CD4-positive, alpha-beta memory T cell (primary cell): Measurements from ENCODE around the gene TLX1. TPM values are rescaled to one million over a fixed set of nuclear protein-coding genes. Genes with fewer than 3 reads are reported as not detected.

Experiments
- CTCF ChIA-PET: fragments of 350-600 bp; sonication (Branson Sonifier 250); formaldehyde crosslinking; loops from one replicate; lab custom pipeline; 2021; ENCODE audit warnings: inconsistent platforms; ENCODE audit not compliant: partially characterized antibody; lab: Charles Lee
- POLR2A ChIA-PET: fragments of 350-600 bp; sonication (Branson Sonifier 250); formaldehyde crosslinking; loops from one replicate; lab custom pipeline; 2021; ENCODE audit not compliant: partially characterized antibody; lab: Charles Lee
- DNase-seq, 5 donors: peaks; one replicate each; pipeline versions ENCODE4 v3.0.0 to v3.0.0-alpha.2; 2020 to 2022; ENCODE audit warnings: mixed read lengths in 1 of 5
- H3K27ac ChIP-seq: one replicate; pipeline ENCODE4 v1.7.0; 2013; ENCODE audit warnings: low read depth, low read length
- H3K27me3 ChIP-seq: 2 replicates; pipeline ENCODE4 v1.7.0; 2013; ENCODE audit warnings: mild to moderate bottlenecking, low read length, moderate library complexity; ENCODE audit not compliant: insufficient read depth
- H3K36me3 ChIP-seq: 2 replicates; pipeline ENCODE4 v1.7.0; 2013; ENCODE audit warnings: mild to moderate bottlenecking, low read length, moderate library complexity; ENCODE audit not compliant: insufficient read depth
- H3K4me1 ChIP-seq: 2 replicates; pipeline ENCODE4 v1.7.0; 2013; ENCODE audit warnings: mild to moderate bottlenecking, low read length, moderate library complexity; ENCODE audit not compliant: insufficient read depth
- H3K4me3 ChIP-seq, 2 donors: one replicate each; pipeline ENCODE4 v1.7.0; 2013; ENCODE audit warnings: low read length in 2 of 2, mild to moderate bottlenecking in 1 of 2
- H3K9me3 ChIP-seq, 2 donors: one replicate each; pipeline ENCODE4 v1.7.0; 2013; ENCODE audit warnings: low read length in 2 of 2, control low read depth in 1 of 2; ENCODE audit not compliant: control insufficient read depth in 1 of 2
- H3K27ac Mint-ChIP-seq, 7 donors: one replicate each; pipeline ENCODE4 v1.8.0; 2020 to 2021; ENCODE audit warnings: mixed read lengths in 7 of 7, mild to moderate bottlenecking in 6 of 7, inconsistent platforms in 3 of 7, moderate library complexity in 3 of 7
- H3K27me3 Mint-ChIP-seq, 2 donors: one replicate each; pipeline ENCODE4 v1.8.0; 2020 to 2021; ENCODE audit warnings: mixed read lengths in 2 of 2
- H3K36me3 Mint-ChIP-seq, 2 donors: one replicate each; pipeline ENCODE4 v1.8.0; 2020 to 2021; ENCODE audit warnings: mixed read lengths in 2 of 2, inconsistent platforms in 1 of 2, mild to moderate bottlenecking in 1 of 2
- H3K4me1 Mint-ChIP-seq, 4 donors: one replicate each; pipeline ENCODE4 v1.8.0; 2020 to 2021; ENCODE audit warnings: mixed read lengths in 4 of 4, mild to moderate bottlenecking in 1 of 4
- H3K4me3 Mint-ChIP-seq, 8 donors: one replicate each; pipeline ENCODE4 v1.8.0; 2020 to 2021; ENCODE audit warnings: mixed read lengths in 8 of 8, mild to moderate bottlenecking in 7 of 8, moderate library complexity in 6 of 8, inconsistent platforms in 3 of 8
- H3K9me3 Mint-ChIP-seq, 8 donors: one replicate each; pipeline ENCODE4 v1.8.0; 2020 to 2021; ENCODE audit warnings: mixed read lengths in 8 of 8, mild to moderate bottlenecking in 5 of 8, inconsistent platforms in 3 of 8, moderate library complexity in 1 of 8
- intact Hi-C: fragments of 100-400 bp; cut with micrococcal nuclease; formaldehyde crosslinking; loops from one replicate; pipeline ENCODE4 v1.15.1; 2023
- polyA plus RNA-seq, 2 donors: library from polyadenylated mRNA; unstranded; fragments of 300-500 nt; fragmentation: Illumina TruSeq; gene quantifications; one replicate each; pipeline ENCODE4 v1.2.3, GENCODE V29; 2021
- total RNA-seq, 2 experiments: library from RNA; stranded (reverse); gene quantifications; one replicate each; pipeline ENCODE4 v1.2.3, GENCODE V29; 2021

The TLX1 gene
- total and polyA plus RNA-seq, 4 experiments from 2014 or later: not detected

- no peaks in the 10 kb centered on the region for H3K9me3 ChIP-seq
- POLR2A ChIA-PET: no interaction called here
- no peaks in the 10 kb centered on the region for H3K27me3 ChIP-seq
- Mint-ChIP-seq H3K9me3 (peaks cover 0 to 4% (median 0%) of the 10 kb centered on the region in 8 donors), H3K4me3 (no peak overlapping the region), H3K27me3 (peaks cover 18 to 24% of the 10 kb centered on the region in 2 donors), H3K27ac (no peak overlapping the region), H3K36me3 (no peaks in the 10 kb centered on the region), H3K4me1 (no peaks in the 10 kb centered on the region)
- no peak for DNase-seq
- H3K36me3 ChIP-seq: no peaks in the 10 kb centered on the region
- intact Hi-C loops: no loop called here
- no peaks in the 10 kb centered on the region for H3K4me1 ChIP-seq
- no peak overlapping the region for H3K4me3 ChIP-seq
- CTCF ChIA-PET: interaction anchor here (2.6 kb wide), 1 partner anchor 31 kb away, joined by 10 read pairs; no protein-coding TSS in a partner anchor
- H3K27ac ChIP-seq: no peak overlapping the region
Observed at GRCh38 chr10:101182936-101183335, 51.8 kb downstream of the TLX1 start.

- no peaks in the 10 kb centered on the region for H3K4me1 Mint-ChIP-seq
- H3K27ac ChIP-seq: no peak overlapping the region
- CTCF ChIA-PET: no interaction called here
- no peak overlapping the region for H3K4me3 Mint-ChIP-seq
- H3K9me3 Mint-ChIP-seq: peaks cover 0 to 2% (median 0%) of the 10 kb centered on the region in 8 donors
- no peak for DNase-seq
- no peaks in the 10 kb centered on the region for H3K36me3 Mint-ChIP-seq
- H3K36me3 ChIP-seq: no peaks in the 10 kb centered on the region
- no peak overlapping the region for H3K27ac Mint-ChIP-seq
- no peaks in the 10 kb centered on the region for H3K27me3 ChIP-seq
- no peaks in the 10 kb centered on the region for H3K4me1 ChIP-seq
- intact Hi-C loops: no loop called here
- POLR2A ChIA-PET: no interaction called here
- H3K9me3 ChIP-seq: no peaks in the 10 kb centered on the region
- H3K4me3 ChIP-seq: no peak overlapping the region
- H3K27me3 Mint-ChIP-seq: peaks cover 15 to 24% of the 10 kb centered on the region in 2 donors
Observed at GRCh38 chr10:101183458-101184183, 52.5 kb downstream of the TLX1 start.

Other genes with a start within 250 kb of the TLX1 start
- gene SLF2, start 218.3 kb upstream of the TLX1 start, total RNA-seq: 10 to 100 TPM; 46.3 to 49.3 TPM
- 10 to 100 TPM in 1 of 2 donors, 1 to 10 TPM in 1; 5.9 to 18.3 TPM for gene SLF2, start 218.3 kb upstream of the TLX1 start, polyA plus RNA-seq
- gene SEMA4G, start 161.8 kb upstream of the TLX1 start, total RNA-seq: 1 to 10 TPM; 1.1 to 1.4 TPM
- under 1 TPM in 1 of 2 donors, not detected in 1; 0.26 TPM for gene SEMA4G, start 161.8 kb upstream of the TLX1 start, polyA plus RNA-seq
- 10 to 100 TPM; 65.8 to 71.6 TPM for gene MRPL43, start 143.8 kb upstream of the TLX1 start, total RNA-seq
- gene MRPL43, start 143.8 kb upstream of the TLX1 start, polyA plus RNA-seq: 100 to 1,000 TPM; 110 to 114 TPM
- gene TWNK, start 143.8 kb upstream of the TLX1 start, total RNA-seq: 10 to 100 TPM; 11.5 to 14.3 TPM
- 10 to 100 TPM in 1 of 2 donors, 1 to 10 TPM in 1; 5.0 to 10.3 TPM for gene TWNK, start 143.8 kb upstream of the TLX1 start, polyA plus RNA-seq
- 10 to 100 TPM; 33.4 to 33.9 TPM for gene LZTS2, start 131.5 kb upstream of the TLX1 start, total RNA-seq
- gene LZTS2, start 131.5 kb upstream of the TLX1 start, polyA plus RNA-seq: 10 to 100 TPM in 1 of 2 donors, 1 to 10 TPM in 1; 8.4 to 19.9 TPM
- gene PDZD7, start 100.2 kb upstream of the TLX1 start, total RNA-seq: 1 to 10 TPM; 1.1 to 1.8 TPM
- gene PDZD7, start 100.2 kb upstream of the TLX1 start, polyA plus RNA-seq: under 1 TPM; 0.20 to 0.29 TPM
- 100 to 1,000 TPM; 118 to 123 TPM for gene SFXN3, start 100.1 kb upstream of the TLX1 start, total RNA-seq
- gene SFXN3, start 100.1 kb upstream of the TLX1 start, polyA plus RNA-seq: 10 to 100 TPM; 10.8 to 21.0 TPM
- not detected for gene KAZALD1, start 69.3 kb upstream of the TLX1 start, total RNA-seq
- gene KAZALD1, start 69.3 kb upstream of the TLX1 start, polyA plus RNA-seq: not detected
- gene LBX1, start 98.2 kb downstream of the TLX1 start, total RNA-seq: not detected
- not detected for gene LBX1, start 98.2 kb downstream of the TLX1 start, polyA plus RNA-seq
- 10 to 100 TPM; 18.7 to 21.3 TPM for gene BTRC, start 222.9 kb downstream of the TLX1 start, total RNA-seq
- gene BTRC, start 222.9 kb downstream of the TLX1 start, polyA plus RNA-seq: 10 to 100 TPM in 1 of 2 donors, 1 to 10 TPM in 1; 6.7 to 13.2 TPM